ENCODE results near the gene FGD4. TPM values are rescaled to one million over a fixed set of nuclear protein-coding genes. Genes with fewer than 3 reads are reported as not detected.

The FGD4 gene
- total RNA-seq, 1 experiment from 2014 or later: 37.4 TPM

GRCh38 chr12:32546272-32546671 is 146.9 kb downstream of the FGD4 start:
- no TSS peak for BruUV-seq (replicated peaks)
- DNase-seq: no peak
- Mint-ChIP-seq H3K4me1 (ENCODE audit: low read depth, unreplicated experiment) (peaks cover 54% of the 10 kb centered on the region), H3K27ac (ENCODE audit: unreplicated experiment) (no peak overlapping the region), H3K9me3 (ENCODE audit: low read depth, unreplicated experiment) (no peaks in the 10 kb centered on the region), H3K36me3 (ENCODE audit: insufficient read depth, unreplicated experiment) (no peaks in the 10 kb centered on the region), H3K4me3 (ENCODE audit: low read depth, unreplicated experiment) (no peak overlapping the region), H3K27me3 (ENCODE audit: unreplicated experiment) (no peaks in the 10 kb centered on the region)
- no peak for TF ChIP-seq CTCF (IDR thresholded peaks at IDR 0.05; ENCODE audit: unreplicated experiment)
- CTCF ChIA-PET: no interaction called here
- intact Hi-C loops (cut with micrococcal nuclease; ENCODE audit: unreplicated experiment): no loop called here

GRCh38 chr12:32548691-32549281 is 149.4 kb downstream of the FGD4 start:
- BruUV-seq (replicated peaks): no TSS peak
- no peaks in the 10 kb centered on the region for H3K27me3 Mint-ChIP-seq (ENCODE audit: unreplicated experiment)
- TF ChIP-seq CTCF (IDR thresholded peaks at IDR 0.05; ENCODE audit: unreplicated experiment): no peak
- CTCF ChIA-PET: no interaction called here
- intact Hi-C loops (cut with micrococcal nuclease; ENCODE audit: unreplicated experiment): no loop called here
- no peaks in the 10 kb centered on the region for H3K9me3 Mint-ChIP-seq (ENCODE audit: low read depth, unreplicated experiment)
- no peaks in the 10 kb centered on the region for H3K36me3 Mint-ChIP-seq (ENCODE audit: insufficient read depth, unreplicated experiment)
- peaks cover 32% of the 10 kb centered on the region for H3K4me1 Mint-ChIP-seq (ENCODE audit: low read depth, unreplicated experiment)
- H3K27ac Mint-ChIP-seq (ENCODE audit: unreplicated experiment): no peak overlapping the region
- no peak overlapping the region for H3K4me3 Mint-ChIP-seq (ENCODE audit: low read depth, unreplicated experiment)
- no peak for DNase-seq

- Mint-ChIP-seq H3K4me3 (ENCODE audit: low read depth, unreplicated experiment) (no peak overlapping the region), H3K27ac (ENCODE audit: unreplicated experiment) (no peak overlapping the region), H3K9me3 (ENCODE audit: low read depth, unreplicated experiment) (no peaks in the 10 kb centered on the region), H3K4me1 (ENCODE audit: low read depth, unreplicated experiment) (peaks cover 35% of the 10 kb centered on the region), H3K27me3 (ENCODE audit: unreplicated experiment) (no peaks in the 10 kb centered on the region), H3K36me3 (ENCODE audit: insufficient read depth, unreplicated experiment) (no peaks in the 10 kb centered on the region)
- CTCF ChIA-PET: no interaction called here
- DNase-seq: no peak
- BruUV-seq (replicated peaks): no TSS peak
- intact Hi-C loops (cut with micrococcal nuclease; ENCODE audit: unreplicated experiment): no loop called here
- no peak for TF ChIP-seq CTCF (IDR thresholded peaks at IDR 0.05; ENCODE audit: unreplicated experiment)
These were observed 150.3 kb downstream of the FGD4 start for GRCh38 chr12:32549675-32550079.

GRCh38 chr12:32551058-32551457 is 151.7 kb downstream of the FGD4 start:
- no peak for TF ChIP-seq CTCF (IDR thresholded peaks at IDR 0.05; ENCODE audit: unreplicated experiment)
- CTCF ChIA-PET: no interaction called here
- no TSS peak for BruUV-seq (replicated peaks)
- no peak for DNase-seq
- Mint-ChIP-seq H3K36me3 (ENCODE audit: insufficient read depth, unreplicated experiment) (no peaks in the 10 kb centered on the region), H3K9me3 (ENCODE audit: low read depth, unreplicated experiment) (no peaks in the 10 kb centered on the region), H3K27ac (ENCODE audit: unreplicated experiment) (no peak overlapping the region), H3K4me1 (ENCODE audit: low read depth, unreplicated experiment) (peaks cover 38% of the 10 kb centered on the region), H3K4me3 (ENCODE audit: low read depth, unreplicated experiment) (no peak overlapping the region), H3K27me3 (ENCODE audit: unreplicated experiment) (no peaks in the 10 kb centered on the region)
- intact Hi-C loops (cut with micrococcal nuclease; ENCODE audit: unreplicated experiment): no loop called here
